NCI-H748 (cell line): ENCODE measurements around the gene RNF44.
"Not testable (repeated sequence)": the region's sequence is repeated elsewhere in the genome, so short reads cannot be mapped to it uniquely, and the experiment has no call there.

Source experiments
- DNase-seq: peaks from one replicate; lab custom pipeline; 2025; ENCODE audit not compliant: unreplicated experiment; lab: John Stamatoyannopoulos, UW

RNF44 gene

DNA sequence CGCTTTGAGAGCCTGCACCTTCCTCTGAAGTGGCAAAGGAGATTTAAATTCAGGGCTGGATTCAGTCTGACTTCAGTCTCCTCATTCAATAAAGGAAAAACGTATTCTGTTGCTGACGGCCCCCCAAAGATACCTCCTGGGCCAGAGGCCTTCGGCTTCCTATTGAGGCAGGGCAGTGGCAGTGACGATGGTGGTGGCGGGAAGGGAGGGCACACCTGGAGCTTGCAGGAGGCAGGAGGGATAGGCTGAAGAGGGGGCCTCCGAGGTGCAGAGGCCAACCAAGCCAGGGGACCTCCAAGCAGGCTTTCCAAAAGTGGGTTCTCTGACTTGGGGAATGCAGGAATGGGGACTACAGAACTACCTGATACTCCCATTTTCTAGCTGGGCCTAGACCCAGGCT is 15.9 kb downstream of the RNF44 start:
- no peak for DNase-seq

DNA sequence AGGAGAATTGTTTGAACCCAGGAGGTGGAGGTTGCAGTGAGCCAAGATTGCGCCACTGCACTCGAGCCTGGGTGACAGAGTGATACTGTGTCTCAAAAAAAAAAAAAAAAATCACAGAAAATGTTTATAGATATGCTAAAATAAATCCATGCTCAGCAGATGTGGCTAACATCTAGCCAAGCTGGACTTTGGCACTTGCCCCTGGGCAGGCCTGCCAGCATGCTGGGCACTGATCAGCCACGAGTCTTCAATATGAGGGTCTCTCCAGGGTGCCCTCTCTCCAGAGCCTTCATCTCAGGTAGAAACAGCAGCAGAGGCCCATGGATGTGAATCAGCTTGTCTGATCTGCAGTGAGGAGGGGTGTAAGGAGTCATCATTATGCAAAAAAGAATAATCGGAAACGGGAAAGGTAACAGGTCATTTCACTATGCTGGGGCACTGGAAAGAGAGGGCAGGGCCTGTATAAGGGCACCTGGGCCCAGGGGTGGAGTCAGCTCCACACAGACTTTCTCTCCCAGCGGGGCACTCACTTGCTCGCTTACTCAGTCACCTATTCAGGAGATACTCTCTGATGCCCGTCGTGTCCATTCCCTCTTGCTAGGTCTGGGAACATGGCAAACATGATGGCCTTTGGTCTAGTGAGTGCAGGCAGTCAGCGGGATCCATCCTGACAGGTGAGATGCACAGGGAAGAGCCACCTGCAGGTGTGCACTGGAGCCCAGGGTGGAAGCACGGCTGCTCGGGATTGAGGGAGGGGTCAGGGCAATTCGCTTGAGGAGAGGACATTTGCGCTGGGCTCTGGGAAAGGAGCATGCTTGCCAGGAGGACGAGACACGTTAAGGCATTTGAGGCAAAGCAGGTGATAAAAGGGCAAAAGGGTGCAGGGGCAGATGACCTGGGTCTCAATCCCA is 17.1 kb downstream of the RNF44 start:
- no peak for DNase-seq

DNA sequence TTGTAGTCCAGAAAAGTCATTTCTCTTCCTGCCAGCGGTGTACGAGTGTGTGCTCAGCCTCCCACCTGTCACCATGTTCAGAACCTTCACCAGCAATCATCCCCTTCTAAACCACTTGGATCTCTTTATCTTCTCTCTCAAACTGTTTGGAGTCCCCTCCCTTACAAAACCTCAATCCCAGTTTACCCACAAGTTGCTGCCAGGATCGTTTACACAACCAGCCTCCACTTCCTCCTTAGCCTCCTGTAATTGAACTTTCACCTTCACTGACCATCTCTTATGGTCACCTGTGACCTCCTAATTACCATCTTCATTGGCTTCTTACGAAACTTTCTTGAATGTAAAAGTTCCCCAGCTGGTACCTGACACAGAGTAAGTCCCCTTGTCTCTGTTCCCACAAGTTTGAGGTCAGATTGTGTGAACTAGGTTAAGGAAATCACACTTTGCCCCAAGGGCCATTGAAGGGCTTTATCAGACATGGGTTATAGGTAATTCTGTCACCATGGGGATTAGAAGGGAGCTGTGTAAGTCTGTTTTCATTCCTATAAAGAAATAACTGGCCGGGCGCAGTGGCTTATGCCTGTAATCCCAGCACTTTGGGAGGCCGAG is 20.0 kb downstream of the RNF44 start:
- no peak for DNase-seq

DNA sequence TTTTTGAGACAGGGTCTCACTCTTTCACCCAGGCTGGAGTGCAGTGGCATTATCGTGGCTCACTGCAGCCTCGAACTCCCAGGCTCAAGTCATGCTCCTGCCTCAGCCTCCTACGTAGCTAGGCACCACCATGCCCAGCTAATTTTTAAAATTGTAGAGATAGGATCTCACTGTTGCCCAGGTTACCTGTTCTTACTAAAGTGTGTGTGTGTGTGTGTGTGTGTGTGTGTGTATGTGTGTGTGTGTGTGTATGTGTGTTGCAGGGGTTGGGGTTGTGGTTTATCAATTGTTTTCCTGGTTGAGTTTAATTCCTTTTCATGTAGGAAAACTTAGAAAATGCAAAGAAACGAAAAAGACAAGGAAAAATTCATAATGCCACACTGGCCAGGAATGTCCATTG is 21.8 kb downstream of the RNF44 start:
- DNase-seq = no peak

DNA sequence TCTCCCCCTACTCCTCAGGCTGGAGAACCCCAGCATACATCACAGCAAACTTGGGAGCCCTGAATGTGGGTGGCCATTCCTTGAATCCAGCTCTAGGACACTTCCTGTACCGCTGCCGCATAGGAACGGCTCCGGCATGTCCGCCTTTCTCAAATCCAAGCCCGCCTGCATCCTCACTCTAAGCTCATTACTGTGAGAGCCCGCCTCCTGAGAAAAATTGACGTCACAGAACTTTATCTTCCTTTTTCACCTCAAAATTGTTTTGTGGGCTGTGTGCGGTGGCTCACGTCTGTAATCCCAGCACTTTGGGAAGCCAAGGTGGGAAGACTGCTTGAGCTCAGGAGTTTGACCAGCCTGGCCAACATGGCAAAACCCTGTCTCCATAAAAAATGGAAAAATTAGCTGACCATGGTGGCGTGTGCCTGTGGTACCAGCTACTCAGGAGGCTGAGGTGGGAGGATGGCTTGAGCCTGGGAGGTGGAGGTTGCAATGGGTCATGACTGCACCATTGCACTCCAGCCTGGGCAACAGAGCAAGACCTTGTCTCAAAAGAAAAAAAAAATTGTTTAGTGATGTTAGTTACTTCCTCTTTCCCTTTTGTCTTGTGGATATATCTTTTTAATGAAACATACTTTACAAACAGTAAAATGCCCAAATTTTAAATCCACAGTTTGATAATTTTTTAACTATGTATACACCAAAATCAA is 22.8 kb downstream of the RNF44 start:
- no peak for DNase-seq

DNA sequence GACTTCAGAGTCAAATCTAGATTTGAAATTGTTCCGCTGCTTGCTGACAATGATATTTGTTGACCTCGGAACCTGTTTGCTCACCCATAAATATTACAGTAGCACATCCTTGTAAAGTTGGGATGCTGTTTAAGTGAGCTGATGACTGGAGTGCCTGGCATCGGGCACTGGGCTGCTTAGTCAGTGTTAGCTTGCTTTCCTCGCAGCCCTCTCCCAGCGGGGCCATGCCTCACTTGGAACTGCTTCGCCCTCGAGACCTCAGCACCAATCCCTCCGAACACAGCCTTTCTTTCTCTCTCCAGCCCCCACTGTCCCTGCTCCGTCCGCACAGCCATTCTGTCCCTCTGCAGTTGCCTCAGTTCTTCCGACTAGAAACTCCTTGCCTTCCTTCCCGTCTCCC is 23.4 kb downstream of the RNF44 start:
- no peak for DNase-seq

DNA sequence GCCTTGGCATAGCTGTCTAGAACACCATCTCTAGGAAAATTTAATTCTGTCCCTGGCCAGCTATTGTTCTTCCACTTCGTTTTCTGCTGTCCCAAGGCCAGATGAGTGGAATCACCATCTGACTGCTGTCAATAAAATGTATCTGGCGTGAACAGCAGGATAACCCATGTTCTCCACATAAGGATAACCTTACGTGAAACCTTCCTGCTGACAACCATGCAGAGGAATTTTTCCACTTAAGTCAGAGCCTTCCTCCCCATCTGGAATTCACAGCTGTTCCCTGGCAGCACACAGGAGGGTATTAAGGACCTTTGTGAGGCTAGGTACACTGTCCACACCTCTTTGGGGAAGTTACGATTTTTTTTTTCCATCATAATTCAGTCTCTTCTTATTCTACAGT is 28.6 kb downstream of the RNF44 start:
- no peak for DNase-seq

DNA sequence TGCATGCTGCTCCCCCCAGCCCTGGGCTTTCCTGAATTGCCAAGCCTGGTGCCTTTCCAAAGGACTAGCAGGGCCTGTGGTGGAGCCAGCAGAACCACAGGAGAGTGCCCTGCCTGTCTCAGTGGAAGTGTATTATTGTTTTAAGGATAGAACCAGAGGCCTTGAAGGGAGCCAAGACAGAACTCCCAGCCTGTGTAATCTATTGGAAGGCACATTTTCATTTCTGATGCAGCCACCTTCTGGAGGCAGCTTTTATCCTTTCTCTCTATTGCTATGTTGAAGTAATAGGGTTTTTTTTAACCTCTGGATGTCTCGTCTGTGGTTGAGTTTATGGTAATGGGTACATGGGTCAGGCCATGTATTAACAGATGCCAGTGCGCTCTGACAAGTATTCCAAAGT is 29.3 kb downstream of the RNF44 start:
- no peak for DNase-seq

DNA sequence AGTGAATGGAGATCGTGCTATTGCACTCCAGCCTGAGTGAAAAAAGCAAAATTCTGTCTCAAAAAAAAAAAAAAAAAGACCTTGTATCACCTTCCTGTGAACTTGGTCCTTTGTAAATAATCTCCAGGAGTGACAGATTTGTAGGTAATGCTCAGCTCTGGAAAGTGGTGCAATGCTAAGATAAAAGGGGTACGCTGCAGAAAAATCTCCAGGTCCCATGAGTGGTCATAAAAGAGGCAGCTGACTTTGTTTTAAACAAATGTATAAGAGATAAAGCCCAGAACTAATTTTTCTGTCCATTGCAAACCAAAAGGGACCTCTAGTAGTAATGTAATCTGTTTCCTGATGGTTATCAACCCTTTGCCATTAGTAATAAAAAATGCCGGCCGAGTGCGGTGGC is 33.7 kb downstream of the RNF44 start:
- no peak for DNase-seq

DNA sequence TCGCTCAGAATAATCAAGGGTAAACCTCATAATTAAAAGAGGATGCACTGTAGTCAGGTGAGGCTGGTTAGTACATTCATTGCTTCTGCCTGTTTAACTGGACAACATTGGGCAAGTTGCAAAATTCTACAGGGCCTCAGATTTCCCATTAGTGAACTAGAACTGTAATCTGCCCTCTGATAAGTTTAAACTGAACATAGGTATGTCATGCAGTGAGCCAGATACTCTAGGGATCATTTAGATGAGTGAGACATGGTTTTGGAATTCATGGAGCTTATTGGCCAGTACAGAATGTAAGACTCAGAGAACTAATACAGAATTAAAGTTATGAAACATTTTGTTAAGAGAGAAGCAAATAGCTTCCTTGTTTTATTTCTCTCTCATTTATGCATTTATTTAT is 35.9 kb downstream of the RNF44 start:
- no peak for DNase-seq

DNA sequence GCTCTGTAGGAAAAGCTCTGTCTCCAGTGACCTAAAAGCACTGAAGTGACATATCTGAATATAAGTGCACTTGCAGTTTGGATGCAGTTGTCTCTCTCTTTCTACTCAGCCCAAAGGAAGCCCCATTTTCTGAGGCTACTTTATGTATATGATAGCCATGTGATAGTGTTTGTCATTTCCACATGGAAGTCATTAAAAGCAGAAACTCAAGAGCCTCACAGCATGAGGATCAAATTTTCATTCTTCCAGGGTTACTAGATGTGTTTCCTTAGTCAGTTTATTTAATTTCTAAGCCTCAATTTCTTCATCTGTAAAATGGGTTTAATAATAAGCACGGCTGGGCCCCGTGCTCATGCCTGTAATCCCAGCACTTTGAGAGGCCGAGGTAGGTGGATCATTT is 36.7 kb downstream of the RNF44 start:
- no peak for DNase-seq

DNA sequence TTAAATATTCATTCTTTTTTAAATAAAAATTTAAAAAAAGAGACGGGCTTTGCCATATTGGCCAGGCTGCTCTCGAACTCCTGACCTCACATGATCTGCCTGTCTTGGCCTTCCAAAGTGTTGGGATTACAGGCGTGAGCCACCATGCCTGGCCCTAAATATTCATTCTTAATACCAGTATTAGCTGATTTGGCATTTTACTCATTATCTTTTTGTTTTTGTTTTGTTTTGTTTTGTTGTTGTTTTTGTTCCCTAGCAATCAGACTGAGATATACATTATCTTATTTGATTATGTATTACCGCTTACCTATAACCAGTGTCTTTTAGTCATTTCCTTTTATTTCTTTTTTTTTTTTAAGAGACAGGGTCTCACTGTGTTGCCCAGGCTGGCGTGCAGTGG is 37.9 kb downstream of the RNF44 start:
- no peak for DNase-seq

DNA sequence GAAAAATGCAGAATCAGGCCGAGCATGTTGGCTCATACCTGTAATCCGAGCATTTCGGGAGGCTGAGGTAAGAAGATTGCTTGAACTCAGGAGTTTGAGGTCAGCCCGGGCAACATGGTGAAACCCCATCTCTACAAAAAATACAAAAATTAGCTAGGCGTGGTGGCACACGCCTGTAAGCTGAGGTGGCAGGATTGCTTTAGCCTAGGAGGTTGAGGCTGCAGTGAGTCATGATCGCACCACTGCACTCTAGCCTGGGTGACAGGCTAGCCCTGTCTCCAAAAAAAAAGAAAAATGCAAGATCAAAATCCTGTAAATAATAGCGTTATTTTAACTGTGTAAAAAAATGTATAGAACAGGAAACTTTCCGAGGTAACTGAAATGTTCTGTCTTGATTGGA is 39.4 kb downstream of the RNF44 start:
- no peak for DNase-seq

DNA sequence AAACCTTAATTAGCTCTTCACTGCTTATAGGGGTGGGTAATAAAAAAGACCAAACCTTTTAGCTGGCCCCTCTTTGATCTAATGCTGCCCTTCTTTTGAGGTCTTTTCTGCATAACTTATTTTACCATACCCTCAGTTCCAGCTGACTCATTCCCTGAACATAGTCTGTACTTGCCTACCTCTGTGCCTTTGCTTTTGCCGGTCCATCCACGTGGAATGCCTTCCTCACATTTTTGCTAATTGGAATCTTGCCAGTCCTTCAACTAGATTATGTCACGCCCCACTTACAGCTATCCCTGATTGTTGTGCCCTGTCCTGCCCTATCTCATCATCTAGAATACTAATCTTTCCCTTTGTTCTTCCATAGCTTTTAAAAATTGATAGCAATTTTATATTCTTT is 44.8 kb downstream of the RNF44 start:
- DNase-seq = no peak

DNA sequence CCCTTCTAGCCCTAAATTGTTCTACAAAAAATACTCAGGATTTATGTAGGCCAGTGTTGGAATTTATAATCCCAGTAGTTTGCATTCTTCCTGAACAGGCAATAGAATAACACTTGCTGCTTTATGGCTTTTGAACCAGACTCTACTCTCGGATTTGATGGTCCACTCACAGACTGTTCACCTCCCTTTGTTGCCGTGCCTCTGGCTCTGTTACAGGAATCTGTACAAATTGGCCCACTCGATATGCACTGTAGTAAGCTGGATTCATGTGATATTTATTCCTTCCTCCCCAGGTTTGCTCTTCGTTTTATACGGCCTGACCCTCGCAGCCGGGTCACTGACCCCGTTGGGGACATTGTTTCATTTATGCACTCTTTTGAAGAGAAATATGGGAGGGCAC is 45.3 kb downstream of the RNF44 start:
- no peak for DNase-seq

DNA sequence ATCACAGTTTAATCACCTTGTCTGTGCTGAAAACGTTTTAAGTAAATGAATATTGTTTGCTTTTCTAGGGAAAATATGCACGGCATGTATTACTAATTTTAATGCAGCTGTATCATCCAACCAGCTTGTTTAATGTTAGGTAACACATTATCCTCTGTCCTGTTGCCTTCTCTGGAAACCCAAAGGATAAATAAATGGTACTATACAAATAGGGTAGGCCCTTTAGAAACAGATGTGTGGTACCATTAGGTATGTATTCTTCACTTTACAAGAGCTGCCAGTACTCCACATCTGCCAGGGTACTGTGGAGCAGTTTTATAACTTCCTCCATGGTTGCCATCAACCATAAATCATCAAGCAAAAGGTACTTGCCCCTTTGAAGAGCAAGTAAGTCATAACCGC is 46.1 kb downstream of the RNF44 start:
- no peak for DNase-seq

DNA sequence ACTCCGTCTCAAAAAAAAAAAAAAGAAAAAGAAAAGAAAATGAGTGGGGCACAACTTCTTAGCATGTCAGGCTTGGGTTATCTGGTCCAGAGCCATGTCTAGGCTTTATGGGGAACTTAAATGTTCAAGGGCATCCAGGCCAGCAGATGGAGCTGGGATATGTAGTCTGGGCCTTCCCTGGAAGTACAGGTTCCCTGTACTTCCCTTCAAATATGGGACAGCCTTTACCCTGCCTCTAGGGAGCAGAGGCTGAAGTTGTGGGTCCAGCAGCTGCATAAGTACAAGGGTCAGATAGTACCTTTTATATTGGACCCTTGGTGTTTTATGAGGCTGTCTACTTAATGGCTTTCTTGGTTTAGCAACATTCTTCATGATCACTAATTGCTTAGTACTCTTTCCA is 46.9 kb downstream of the RNF44 start:
- no peak for DNase-seq

DNA sequence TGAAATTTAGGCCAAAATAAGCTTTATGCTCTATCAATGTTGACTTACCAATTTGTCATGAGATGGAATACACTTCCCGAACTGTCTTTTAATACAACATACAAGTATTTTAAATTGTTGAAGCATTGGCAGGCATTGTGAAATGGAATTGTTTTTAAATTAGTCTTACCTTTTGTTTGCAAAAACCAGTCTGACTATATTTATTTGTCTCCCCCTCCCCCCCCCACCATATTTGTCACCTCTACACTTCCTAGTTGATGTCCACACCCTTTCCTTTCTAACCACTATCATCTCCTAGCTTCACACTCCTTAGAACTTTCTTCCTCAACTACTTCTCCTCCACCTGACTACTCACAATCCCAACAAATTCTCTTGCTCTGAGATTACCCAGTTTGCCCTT is 48.1 kb downstream of the RNF44 start:
- DNase-seq = no peak

DNA sequence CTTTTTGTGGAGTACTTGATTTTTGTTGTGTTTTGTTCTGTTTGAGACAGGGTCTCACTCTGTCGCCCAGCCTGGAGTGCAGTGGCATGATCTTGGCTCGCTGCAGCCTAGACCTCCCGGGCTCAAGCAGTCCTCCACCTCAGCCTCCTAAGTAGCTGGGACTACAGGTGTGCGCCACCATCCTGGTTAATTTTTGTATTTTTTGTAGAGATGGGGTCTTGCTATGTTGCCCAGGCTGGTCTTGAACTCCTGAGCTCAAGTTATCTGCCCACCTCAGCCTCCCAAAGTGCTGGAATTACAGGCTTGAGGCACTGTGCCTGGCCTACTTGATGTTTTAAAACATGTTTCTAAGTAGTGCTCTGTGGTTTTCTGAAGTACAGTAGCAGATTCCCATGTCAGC is 50.0 kb downstream of the RNF44 start:
- DNase-seq = not testable (repeated sequence)

DNA sequence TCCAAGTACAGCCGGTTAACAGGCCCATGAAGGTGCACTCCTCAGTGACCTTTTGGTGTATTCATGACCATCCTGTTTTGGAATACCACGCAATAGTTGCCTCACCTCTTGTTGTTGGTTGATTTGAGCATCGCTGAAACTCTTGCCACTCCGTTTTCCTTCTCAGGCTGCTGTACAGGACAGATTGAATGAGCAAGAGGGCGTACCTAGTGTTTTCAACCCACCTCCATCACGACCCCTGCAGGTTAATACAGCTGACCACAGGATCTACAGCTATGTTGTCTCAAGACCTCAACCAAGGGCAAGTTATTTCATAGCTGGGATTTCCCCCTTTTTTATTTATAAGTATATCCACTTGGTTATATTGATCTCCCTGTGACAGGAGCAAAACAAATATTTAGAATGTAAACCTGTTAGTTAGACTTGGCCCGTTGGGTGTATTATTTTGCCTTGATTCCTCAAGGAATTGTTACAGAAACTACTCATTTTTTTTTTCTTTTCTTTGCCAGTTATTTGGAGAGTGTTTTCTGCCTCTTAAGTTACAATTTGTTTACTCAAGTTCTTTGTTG is 50.9 kb downstream of the RNF44 start:
- DNase-seq = no peak

DNA sequence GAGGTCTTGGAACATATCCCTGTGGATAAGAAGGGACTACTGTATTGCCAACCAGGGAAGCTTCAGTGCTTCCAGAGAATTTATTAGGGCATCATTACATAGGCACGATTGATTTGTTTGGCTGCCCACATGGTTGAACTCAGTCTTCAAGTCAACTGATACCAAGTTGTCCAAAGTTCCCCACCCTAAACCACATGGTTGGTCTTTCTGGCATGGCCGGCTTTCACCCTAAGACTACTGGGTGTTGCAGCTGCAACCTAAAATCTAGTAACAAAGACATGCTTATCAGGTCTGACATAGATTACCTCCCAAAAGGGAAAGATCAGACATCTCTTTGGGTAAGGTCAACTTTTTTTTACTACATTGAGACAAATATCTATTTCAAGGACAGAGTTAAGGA is 52.0 kb downstream of the RNF44 start:
- no peak for DNase-seq

DNA sequence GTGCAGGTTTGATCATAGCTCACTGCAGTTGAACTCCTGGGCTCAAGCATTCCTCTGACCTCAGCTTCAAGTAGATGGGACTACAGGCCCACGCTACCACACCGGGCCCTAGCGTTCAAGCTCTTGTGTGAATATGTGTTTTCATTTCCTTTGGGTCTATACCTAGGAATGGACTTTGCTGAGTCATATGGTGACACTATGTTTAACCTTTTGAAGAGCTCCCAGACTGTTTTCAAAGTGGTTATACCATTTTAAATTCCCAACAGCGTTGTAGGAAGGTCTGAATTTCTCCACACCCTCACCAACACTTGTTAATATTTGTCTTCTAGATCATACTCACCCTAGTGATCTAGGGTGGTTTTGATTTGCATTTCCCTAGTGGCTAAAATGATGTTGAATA is 55.5 kb downstream of the RNF44 start:
- no peak for DNase-seq
